ENCODE measurements around the gene RNF220.
"Not testable (repeated sequence)": the region's sequence is repeated elsewhere in the genome, so short reads cannot be mapped to it uniquely, and the experiment has no call there.

Gene RNF220

DNA sequence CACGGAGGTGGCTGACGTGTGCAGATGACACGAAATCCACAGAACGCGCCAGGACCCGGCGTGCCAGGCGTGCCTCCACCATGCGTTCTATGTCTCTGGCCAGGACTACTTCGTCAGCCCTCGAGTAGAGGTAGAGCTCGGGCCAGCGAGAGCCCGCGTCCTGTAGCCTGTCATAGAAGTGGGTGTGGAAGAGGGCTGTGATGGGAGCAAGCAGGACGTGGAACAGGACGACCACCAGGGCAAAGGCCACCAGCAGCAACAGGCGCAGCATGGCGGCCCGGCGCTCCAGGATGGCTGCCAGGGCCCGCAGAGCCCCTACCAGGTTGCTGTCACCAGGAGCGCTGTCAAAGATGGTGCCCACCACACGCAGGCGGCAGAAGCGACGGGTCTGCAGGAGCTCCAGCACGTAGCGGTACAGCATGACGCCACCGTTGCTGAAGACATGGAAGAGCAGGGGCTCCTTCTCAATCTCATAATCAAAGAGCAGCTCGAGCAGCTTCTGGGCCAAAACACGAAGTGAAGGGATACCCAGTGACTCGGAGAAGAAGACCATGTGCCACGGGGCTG lies 249.6 kb downstream of the RNF220 start:
- Mint-ChIP-seq H3K4me3 (no peak overlapping the region), H3K27me3 (no peaks in the 10 kb centered on the region), H3K27ac (peak overlapping the region in 1 of 2 donors; percentile 59), H3K36me3 (ENCODE audit: insufficient read depth) (peaks cover 6% of the 10 kb centered on the region), H3K9me3 (no peaks in the 10 kb centered on the region), H3K4me1 (ENCODE audit: low read depth in 2 of 2) (peaks cover 0 to 5% of the 10 kb centered on the region in 2 donors)
- no peak for DNase-seq
- ATAC-seq (replicated peaks) = no peak

GRCh38 chr1:44655609-44656008 lies 250.6 kb downstream of the RNF220 start:
- no peak overlapping the region for H3K27ac Mint-ChIP-seq
- H3K27me3 Mint-ChIP-seq = no peaks in the 10 kb centered on the region
- ATAC-seq (replicated peaks) (no peak), DNase-seq (no peak)
- peaks cover 6% of the 10 kb centered on the region for H3K36me3 Mint-ChIP-seq (ENCODE audit: insufficient read depth)
- H3K4me1 Mint-ChIP-seq (ENCODE audit: low read depth in 2 of 2) = peaks cover 0 to 5% of the 10 kb centered on the region in 2 donors
- H3K9me3 Mint-ChIP-seq = no peaks in the 10 kb centered on the region
- H3K4me3 Mint-ChIP-seq = no peak overlapping the region

DNA sequence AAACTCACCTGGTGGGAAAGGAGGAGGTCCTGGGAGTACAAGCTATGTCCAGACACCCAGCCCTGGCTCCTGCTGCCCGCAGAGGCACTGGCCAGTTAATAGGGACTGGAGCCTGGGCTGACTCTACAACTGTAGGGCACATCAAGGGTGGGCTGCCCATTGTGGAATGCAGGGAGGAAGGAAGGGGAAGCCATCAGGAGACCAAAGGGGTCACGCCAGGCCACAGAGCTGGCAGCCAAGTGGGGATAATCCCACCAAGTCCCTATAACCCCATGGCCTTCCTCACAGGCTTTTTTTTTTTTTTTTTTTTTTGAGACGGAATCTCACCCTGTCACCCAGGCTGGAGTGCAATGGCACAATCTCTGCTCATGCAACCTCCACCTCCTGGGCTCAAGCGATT lies 254.5 kb downstream of the RNF220 start:
- no peaks in the 10 kb centered on the region for H3K9me3 Mint-ChIP-seq
- no peak for DNase-seq
- ATAC-seq (replicated peaks) = no peak
- H3K4me1 Mint-ChIP-seq (ENCODE audit: low read depth in 2 of 2) = peaks cover 1 to 2% of the 10 kb centered on the region in 2 donors
- no peak overlapping the region for H3K27ac Mint-ChIP-seq
- peaks cover 3% of the 10 kb centered on the region for H3K36me3 Mint-ChIP-seq (ENCODE audit: insufficient read depth)
- H3K4me3 Mint-ChIP-seq = no peak overlapping the region
- H3K27me3 Mint-ChIP-seq = no peaks in the 10 kb centered on the region

- no peaks in the 10 kb centered on the region for H3K27me3 Mint-ChIP-seq
- no peaks in the 10 kb centered on the region for H3K9me3 Mint-ChIP-seq
- H3K4me1 Mint-ChIP-seq (ENCODE audit: low read depth in 2 of 2) = peaks cover 4 to 7% of the 10 kb centered on the region in 2 donors
- no peak overlapping the region for H3K27ac Mint-ChIP-seq
- DNase-seq (no peak), ATAC-seq (replicated peaks) (no peak)
- H3K4me3 Mint-ChIP-seq = no peak overlapping the region
- H3K36me3 Mint-ChIP-seq (ENCODE audit: insufficient read depth) = no peaks in the 10 kb centered on the region
These were observed 255.1 kb downstream of the RNF220 start for GRCh38 chr1:44660176-44660575.

GRCh38 chr1:44661781-44662682 lies 257.0 kb downstream of the RNF220 start:
- no peak for DNase-seq
- no peaks in the 10 kb centered on the region for H3K36me3 Mint-ChIP-seq (ENCODE audit: insufficient read depth)
- no peak overlapping the region for H3K27ac Mint-ChIP-seq

GRCh38 chr1:44662683-44663030 lies 257.6 kb downstream of the RNF220 start:
- ATAC-seq (replicated peaks) = no peak
- no peak overlapping the region for H3K27ac Mint-ChIP-seq

More at GRCh38 chr1:44661781-44662682, 257.0 kb downstream of the RNF220 start:
- Mint-ChIP-seq H3K9me3 (no peaks in the 10 kb centered on the region), H3K4me3 (no peak overlapping the region), H3K27me3 (no peaks in the 10 kb centered on the region), H3K4me1 (ENCODE audit: low read depth in 2 of 2) (peaks cover 4 to 7% of the 10 kb centered on the region in 2 donors)
- ATAC-seq (replicated peaks) = no peak

DNA sequence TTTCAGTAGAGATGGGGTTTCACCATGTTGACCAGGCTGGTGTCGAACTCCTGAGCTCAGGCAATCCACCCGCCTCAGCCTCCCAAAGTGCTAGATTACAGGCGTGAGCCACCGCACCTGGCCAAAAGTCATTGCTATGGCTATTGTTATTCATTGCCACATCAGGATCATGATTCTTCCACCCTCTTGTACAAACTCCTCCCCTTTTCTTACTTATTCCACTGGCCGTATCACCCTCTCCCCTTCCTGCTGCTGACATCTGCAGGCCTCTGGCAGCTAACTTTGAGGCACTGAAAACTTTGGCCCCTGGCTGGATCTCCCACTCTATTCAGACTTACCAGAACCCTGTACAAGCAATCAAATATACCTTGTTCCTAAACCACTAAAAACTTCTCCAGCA lies 258.4 kb downstream of the RNF220 start:
- Mint-ChIP-seq H3K36me3 (ENCODE audit: insufficient read depth) (no peaks in the 10 kb centered on the region), H3K27me3 (no peaks in the 10 kb centered on the region), H3K27ac (peak overlapping the region in 1 of 2 donors; percentile 50), H3K9me3 (no peaks in the 10 kb centered on the region), H3K4me1 (ENCODE audit: low read depth in 2 of 2) (peaks cover 4 to 7% of the 10 kb centered on the region in 2 donors), H3K4me3 (no peak overlapping the region)
- no peak for DNase-seq
- no peak for ATAC-seq (replicated peaks)

More at GRCh38 chr1:44662683-44663030, 257.6 kb downstream of the RNF220 start:
- peaks cover 4 to 7% of the 10 kb centered on the region in 2 donors for H3K4me1 Mint-ChIP-seq (ENCODE audit: low read depth in 2 of 2)
- H3K36me3 Mint-ChIP-seq (ENCODE audit: insufficient read depth) = no peaks in the 10 kb centered on the region
- no peaks in the 10 kb centered on the region for H3K27me3 Mint-ChIP-seq
- no peak overlapping the region for H3K4me3 Mint-ChIP-seq
- no peak for DNase-seq
- H3K9me3 Mint-ChIP-seq = no peaks in the 10 kb centered on the region

DNA sequence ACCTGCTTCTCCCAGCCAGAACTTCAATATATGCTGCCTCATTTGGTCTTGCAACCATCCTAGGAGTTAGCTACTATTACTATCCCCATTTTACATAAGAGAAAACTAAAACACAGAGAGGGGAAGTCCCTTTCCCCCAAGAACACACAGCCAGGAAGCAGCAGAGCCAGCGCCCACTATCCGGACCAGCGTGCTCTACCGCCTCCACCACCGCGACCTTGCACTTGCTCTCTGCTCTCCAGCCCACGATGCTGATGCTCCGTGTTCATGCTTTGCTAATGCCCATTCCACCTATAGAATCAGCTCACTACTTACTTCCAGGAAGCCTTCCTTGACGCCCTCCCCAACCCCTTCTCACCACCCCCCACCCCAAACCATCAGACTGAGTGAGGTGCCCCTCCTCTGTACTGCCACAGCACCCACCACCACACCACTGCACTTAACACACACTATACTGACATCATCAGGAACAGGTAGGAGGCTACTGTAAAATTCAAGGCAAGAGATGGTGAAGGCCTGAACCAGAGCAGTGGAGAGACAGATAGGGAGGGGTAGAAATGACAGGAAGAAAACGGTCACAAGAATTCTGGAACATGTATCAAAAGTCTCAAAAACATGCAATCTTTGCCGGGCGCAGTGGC lies 259.8 kb downstream of the RNF220 start:
- Mint-ChIP-seq H3K4me1 (ENCODE audit: low read depth in 2 of 2) (peaks cover 4 to 7% of the 10 kb centered on the region in 2 donors), H3K27me3 (no peaks in the 10 kb centered on the region), H3K36me3 (ENCODE audit: insufficient read depth) (no peaks in the 10 kb centered on the region), H3K27ac (no peak overlapping the region), H3K9me3 (no peaks in the 10 kb centered on the region), H3K4me3 (peak overlapping the region in 1 of 2 donors; percentile 9)
- DNase-seq (no peak), ATAC-seq (replicated peaks) (peak; percentile 65)

DNA sequence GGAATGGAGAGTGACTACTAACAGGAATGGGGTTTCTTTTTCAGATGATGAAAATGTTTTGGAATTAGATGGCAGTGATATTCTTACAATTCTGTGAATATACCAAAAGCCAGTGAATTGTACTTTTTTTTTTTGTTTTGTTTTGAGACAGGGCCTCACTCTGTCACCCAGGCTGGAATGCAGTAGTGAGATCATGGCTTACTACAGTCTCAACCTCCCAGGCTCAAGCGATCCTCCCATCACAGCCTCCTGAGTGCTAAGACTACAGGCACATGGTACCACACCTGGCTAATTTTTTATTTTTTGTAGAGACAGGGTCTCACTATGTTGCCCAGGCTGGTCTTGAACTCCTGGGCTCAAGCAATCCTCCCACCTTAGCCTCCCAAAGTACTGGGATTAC lies 261.7 kb downstream of the RNF220 start:
- not testable (repeated sequence) for H3K9me3 Mint-ChIP-seq; H3K27me3 Mint-ChIP-seq; H3K4me3 Mint-ChIP-seq; ATAC-seq (replicated peaks); H3K27ac Mint-ChIP-seq; H3K4me1 Mint-ChIP-seq (ENCODE audit: low read depth in 2 of 2); DNase-seq; H3K36me3 Mint-ChIP-seq (ENCODE audit: insufficient read depth)

DNA sequence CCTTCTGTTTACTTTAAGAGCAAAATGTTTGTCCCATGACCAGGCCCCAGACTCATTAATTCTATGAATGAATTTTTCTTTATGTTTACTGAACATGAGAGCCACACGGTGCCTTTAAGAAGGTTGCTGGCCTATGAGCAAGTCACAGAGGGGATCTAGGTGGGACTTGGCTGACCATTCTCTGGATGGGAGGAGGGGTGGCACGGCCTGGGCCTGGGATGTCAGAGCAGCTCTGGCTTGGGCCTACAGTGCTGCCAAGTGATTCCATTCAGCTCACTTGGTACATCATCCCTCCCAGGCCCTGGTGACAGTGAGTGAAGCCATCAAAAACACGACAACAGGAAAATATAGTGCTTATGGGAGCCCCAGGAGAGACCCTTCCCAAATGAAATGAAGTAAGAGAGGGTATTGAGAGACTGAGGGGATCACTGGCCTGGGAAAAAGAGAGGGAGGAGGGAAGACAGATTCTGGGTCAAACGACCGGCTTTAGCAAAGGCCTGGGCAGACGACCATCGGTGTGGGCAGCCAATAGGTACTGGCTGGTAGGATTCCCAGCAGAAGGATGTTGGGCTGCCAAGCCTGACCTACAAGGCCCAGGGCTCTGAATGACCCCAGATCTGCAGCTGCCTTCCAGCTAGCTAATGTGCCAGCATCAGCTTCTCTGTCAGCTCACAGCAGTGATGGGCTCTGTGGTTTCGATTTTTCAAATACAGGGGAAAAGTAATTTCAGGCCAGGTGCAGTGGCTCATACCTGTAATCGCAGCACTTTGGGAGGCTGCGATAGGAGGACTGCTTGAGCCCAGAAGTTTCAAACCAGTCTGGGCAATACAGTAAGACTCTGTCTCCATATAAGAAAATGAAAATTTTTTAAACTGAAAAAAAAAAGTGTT lies 265.9 kb downstream of the RNF220 start:
- peaks cover 9% of the 10 kb centered on the region for H3K36me3 Mint-ChIP-seq (ENCODE audit: insufficient read depth)
- H3K4me3 Mint-ChIP-seq = no peak overlapping the region
- ATAC-seq (replicated peaks) (no peak), DNase-seq (no peak)
- no peaks in the 10 kb centered on the region for H3K27me3 Mint-ChIP-seq
- H3K27ac Mint-ChIP-seq = no peak overlapping the region
- H3K9me3 Mint-ChIP-seq = no peaks in the 10 kb centered on the region
- H3K4me1 Mint-ChIP-seq (ENCODE audit: low read depth in 2 of 2) = peaks cover 14 to 17% of the 10 kb centered on the region in 2 donors

- Mint-ChIP-seq H3K4me3 (peak overlapping the region in 1 of 2 donors; percentile 83), H3K9me3 (no peaks in the 10 kb centered on the region), H3K4me1 (ENCODE audit: low read depth in 2 of 2) (peaks cover 14 to 17% of the 10 kb centered on the region in 2 donors), H3K36me3 (ENCODE audit: insufficient read depth) (peaks cover 9% of the 10 kb centered on the region), H3K27ac (peak overlapping the region in 1 of 2 donors; percentile 63), H3K27me3 (no peaks in the 10 kb centered on the region)
- ATAC-seq (replicated peaks) = no peak
- DNase-seq = no peak
These were observed 267.4 kb downstream of the RNF220 start for GRCh38 chr1:44672254-44672955.

- no peak for ATAC-seq (replicated peaks)
- Mint-ChIP-seq H3K9me3 (no peaks in the 10 kb centered on the region), H3K27me3 (no peaks in the 10 kb centered on the region), H3K27ac (peak overlapping the region; percentile 74 to 88), H3K4me1 (ENCODE audit: low read depth in 2 of 2) (peaks cover 14 to 17% of the 10 kb centered on the region in 2 donors), H3K36me3 (ENCODE audit: insufficient read depth) (peaks cover 9% of the 10 kb centered on the region), H3K4me3 (peak overlapping the region; percentile 83 to 88)
- no peak for DNase-seq
These were observed 268.1 kb downstream of the RNF220 start for GRCh38 chr1:44672961-44673674.

Measured in effector memory CD8-positive, alpha-beta T cell (primary cell).